ENCODE measurements around the gene C4A.

DNA sequence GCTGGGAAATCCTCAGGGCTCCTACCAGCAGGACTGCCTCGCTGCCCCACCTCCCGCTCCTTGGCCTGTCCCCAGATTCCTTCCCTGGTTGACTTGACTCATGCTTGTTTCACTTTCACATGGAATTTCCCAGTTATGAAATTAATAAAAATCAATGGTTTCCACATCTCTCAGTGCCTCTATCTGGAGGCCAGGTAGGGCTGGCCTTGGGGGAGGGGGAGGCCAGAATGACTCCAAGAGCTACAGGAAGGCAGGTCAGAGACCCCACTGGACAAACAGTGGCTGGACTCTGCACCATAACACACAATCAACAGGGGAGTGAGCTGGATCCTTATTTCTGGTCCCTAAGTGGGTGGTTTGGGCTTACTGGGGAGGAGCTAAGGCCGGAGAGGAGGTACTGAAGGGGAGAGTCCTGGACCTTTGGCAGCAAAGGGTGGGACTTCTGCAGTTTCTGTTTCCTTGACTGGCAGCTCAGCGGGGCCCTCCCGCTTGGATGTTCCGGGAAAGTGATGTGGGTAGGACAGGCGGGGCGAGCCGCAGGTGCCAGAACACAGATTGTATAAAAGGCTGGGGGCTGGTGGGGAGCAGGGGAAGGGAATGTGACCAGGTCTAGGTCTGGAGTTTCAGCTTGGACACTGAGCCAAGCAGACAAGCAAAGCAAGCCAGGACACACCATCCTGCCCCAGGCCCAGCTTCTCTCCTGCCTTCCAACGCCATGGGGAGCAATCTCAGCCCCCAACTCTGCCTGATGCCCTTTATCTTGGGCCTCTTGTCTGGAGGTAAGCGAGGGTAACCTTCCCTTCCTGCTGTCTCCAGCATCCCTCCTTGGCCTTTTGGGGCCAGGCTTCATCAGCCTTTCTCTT is 36.1 kb upstream of the C4A start, which contains the start of gene CFB:
- TF ChIP-seq, protein P1, sequence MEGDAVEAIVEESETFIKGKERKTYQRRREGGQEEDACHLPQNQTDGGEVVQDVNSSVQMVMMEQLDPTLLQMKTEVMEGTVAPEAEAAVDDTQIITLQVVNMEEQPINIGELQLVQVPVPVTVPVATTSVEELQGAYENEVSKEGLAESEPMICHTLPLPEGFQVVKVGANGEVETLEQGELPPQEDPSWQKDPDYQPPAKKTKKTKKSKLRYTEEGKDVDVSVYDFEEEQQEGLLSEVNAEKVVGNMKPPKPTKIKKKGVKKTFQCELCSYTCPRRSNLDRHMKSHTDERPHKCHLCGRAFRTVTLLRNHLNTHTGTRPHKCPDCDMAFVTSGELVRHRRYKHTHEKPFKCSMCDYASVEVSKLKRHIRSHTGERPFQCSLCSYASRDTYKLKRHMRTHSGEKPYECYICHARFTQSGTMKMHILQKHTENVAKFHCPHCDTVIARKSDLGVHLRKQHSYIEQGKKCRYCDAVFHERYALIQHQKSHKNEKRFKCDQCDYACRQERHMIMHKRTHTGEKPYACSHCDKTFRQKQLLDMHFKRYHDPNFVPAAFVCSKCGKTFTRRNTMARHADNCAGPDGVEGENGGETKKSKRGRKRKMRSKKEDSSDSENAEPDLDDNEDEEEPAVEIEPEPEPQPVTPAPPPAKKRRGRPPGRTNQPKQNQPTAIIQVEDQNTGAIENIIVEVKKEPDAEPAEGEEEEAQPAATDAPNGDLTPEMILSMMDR (IDR thresholded peaks at IDR 0.05) = no peak
- TF ChIP-seq POLR2A (IDR thresholded peaks at IDR 0.05) = no peak
